Stimulated activated CD8-positive, alpha-beta memory T cell treated with anti-CD3 and anti-CD28 coated beads, Interleukin-15, amount 100 ng/mL, for 24 hours (primary cell): Measurements from ENCODE around the gene KLHL7.
"Not testable (repeated sequence)": the region's sequence is repeated elsewhere in the genome, so short reads cannot be mapped to it uniquely, and the experiment has no call there.

ENCODE experiments used
- DNase-seq: peaks from one replicate; pipeline ENCODE4 v3.0.0-alpha.2; 2020; ENCODE audit warnings: low read depth

The KLHL7 gene

GRCh38 chr7:23106823-23107663, 1.5 kb downstream of the KLHL7 start:
- DNase-seq: no peak

- no peak for DNase-seq
Measured at GRCh38 chr7:23107781-23108180, 2.2 kb downstream of the KLHL7 start.

- no peak for DNase-seq
Measured at GRCh38 chr7:23108995-23109394, 3.4 kb downstream of the KLHL7 start.

GRCh38 chr7:23109470-23109869, 3.9 kb downstream of the KLHL7 start:
- DNase-seq: no peak

GRCh38 chr7:23114896-23115295, 9.3 kb downstream of the KLHL7 start:
- no peak for DNase-seq

- DNase-seq: no peak
Measured at GRCh38 chr7:23115991-23116390, 10.4 kb downstream of the KLHL7 start.

- no peak for DNase-seq
Measured at GRCh38 chr7:23117841-23118240, 12.3 kb downstream of the KLHL7 start.

GRCh38 chr7:23120106-23120505, 14.5 kb downstream of the KLHL7 start:
- DNase-seq: no peak

GRCh38 chr7:23121165-23121564, 15.6 kb downstream of the KLHL7 start:
- DNase-seq: no peak

GRCh38 chr7:23123007-23123406, 17.4 kb downstream of the KLHL7 start:
- DNase-seq: no peak

GRCh38 chr7:23123465-23123864, 17.9 kb downstream of the KLHL7 start:
- no peak for DNase-seq

GRCh38 chr7:23129036-23129435, 23.5 kb downstream of the KLHL7 start:
- DNase-seq: no peak

GRCh38 chr7:23131799-23132198, 26.2 kb downstream of the KLHL7 start:
- not testable (repeated sequence) for DNase-seq

GRCh38 chr7:23133797-23134196, 28.2 kb downstream of the KLHL7 start:
- DNase-seq: no peak

GRCh38 chr7:23135755-23136154, 30.2 kb downstream of the KLHL7 start:
- no peak for DNase-seq

- DNase-seq: no peak
Measured at GRCh38 chr7:23136216-23136615, 30.6 kb downstream of the KLHL7 start.

- DNase-seq: no peak
Measured at GRCh38 chr7:23157679-23158078, 52.1 kb downstream of the KLHL7 start.

GRCh38 chr7:23158546-23158945, 53.0 kb downstream of the KLHL7 start:
- DNase-seq: no peak

- DNase-seq: no peak
Measured at GRCh38 chr7:23161482-23161881, 55.9 kb downstream of the KLHL7 start.

GRCh38 chr7:23164846-23165245, 59.3 kb downstream of the KLHL7 start:
- DNase-seq: no peak

- DNase-seq: no peak
Measured at GRCh38 chr7:23165316-23165715, 59.7 kb downstream of the KLHL7 start.

GRCh38 chr7:23167691-23168090, 62.1 kb downstream of the KLHL7 start:
- DNase-seq: no peak

- no peak for DNase-seq
Measured at GRCh38 chr7:23168111-23168885, 62.7 kb downstream of the KLHL7 start.
